CD4-positive, alpha-beta T cell (primary cell): ENCODE measurements around the gene CDCP2. TPM values are rescaled to one million over a fixed set of nuclear protein-coding genes. Genes with fewer than 3 reads are reported as not detected.

Experiments
- ATAC-seq: fragments of 200-7000 bp; cut with Tn5 transposase; one replicate; pipeline ENCODE4 v1.10.0; 2022; ENCODE audit warnings: mild to moderate bottlenecking; ENCODE audit not compliant: poor library complexity
- CTCF ChIA-PET: fragments of 350-600 bp; sonication (Branson Sonifier 250); formaldehyde crosslinking; loops from one replicate; lab custom pipeline; 2021; ENCODE audit warnings: antibody characterized with exemption, inconsistent platforms; lab: Charles Lee
- POLR2A ChIA-PET: fragments of 350-600 bp; sonication (Branson Sonifier 250); formaldehyde crosslinking; loops from one replicate; lab custom pipeline; 2021; ENCODE audit warnings: antibody characterized with exemption, inconsistent platforms; lab: Charles Lee
- DNase-seq, 14 experiments: peaks; one replicate each; pipeline ENCODE4 v3.0.0-alpha.2; 2013 to 2020; ENCODE audit warnings: mixed read lengths in 2 of 14
- H3K27ac ChIP-seq, 2 donors: one replicate each; pipeline versions ENCODE4 v1.5.1 to v1.7.0; 2013; ENCODE audit warnings: low read length in 2 of 2, low read depth in 1 of 2, mild to moderate bottlenecking in 1 of 2
- H3K27me3 ChIP-seq, 2 experiments: 1 replicate in 1 of 2; 2 replicates in 1 of 2; pipeline versions ENCODE4 v1.6.1 to v1.7.0; 2013; ENCODE audit warnings: low read length in 2 of 2, control low read depth in 1 of 2, mild to moderate bottlenecking in 1 of 2, moderate library complexity in 1 of 2; ENCODE audit not compliant: insufficient read depth in 2 of 2, control insufficient read depth in 1 of 2
- H3K36me3 ChIP-seq: one replicate; pipeline ENCODE4 v1.6.1; 2013; ENCODE audit warnings: low read length, control low read depth; ENCODE audit not compliant: insufficient read depth
- H3K4me1 ChIP-seq: one replicate; pipeline ENCODE4 v1.6.1; 2013; ENCODE audit warnings: low read length, control low read depth; ENCODE audit not compliant: insufficient read depth
- H3K4me3 ChIP-seq: one replicate; pipeline ENCODE4 v1.5.1; 2013; ENCODE audit warnings: mild to moderate bottlenecking, low read length, moderate library complexity
- H3K9me3 ChIP-seq, 2 experiments: 1 replicate in 1 of 2; 2 replicates in 1 of 2; pipeline versions ENCODE4 v1.6.1 to v1.7.0; 2013; ENCODE audit warnings: low read length in 2 of 2, mild to moderate bottlenecking in 2 of 2, control low read depth in 1 of 2, moderate library complexity in 1 of 2; ENCODE audit not compliant: control insufficient read depth in 1 of 2, insufficient read depth in 1 of 2
- H3K27ac Mint-ChIP-seq: one replicate; pipeline ENCODE4 v1.8.0; 2020; ENCODE audit warnings: mixed read lengths
- H3K27me3 Mint-ChIP-seq: one replicate; pipeline ENCODE4 v1.8.0; 2021; ENCODE audit warnings: mixed read lengths
- H3K36me3 Mint-ChIP-seq: one replicate; pipeline ENCODE4 v1.8.0; 2021; ENCODE audit warnings: low read depth, mixed read lengths
- H3K4me1 Mint-ChIP-seq: one replicate; pipeline ENCODE4 v1.8.0; 2021; ENCODE audit warnings: low read depth, mixed read lengths
- H3K4me3 Mint-ChIP-seq: one replicate; pipeline ENCODE4 v1.8.0; 2020; ENCODE audit warnings: mild to moderate bottlenecking, mixed read lengths
- H3K9me3 Mint-ChIP-seq: one replicate; pipeline ENCODE4 v1.8.0; 2020; ENCODE audit warnings: mixed read lengths
- CTCF ChIP-seq: fragments of 200-600 bp; IDR thresholded peaks from one replicate; pipeline ENCODE4 v1.8.0; 2022; ENCODE audit warnings: antibody characterized with exemption, mild to moderate bottlenecking
- intact Hi-C, 2 experiments: fragments of 100-400 bp; cut with DNase I in 1 of 2; cut with micrococcal nuclease in 1 of 2; formaldehyde crosslinking; loops; one replicate each; pipeline versions ENCODE4 v1.15.1 to v1.9.0; 2023 to 2025; cut with DNase I, micrococcal nuclease
- total RNA-seq, 174 experiments: library from RNA in 2 of 174; stranded (reverse) in 2 of 174; gene quantifications; one replicate each; pipeline ENCODE4 v1.2.3 and lab custom pipeline; 2021 to 2026

Gene CDCP2
- total RNA-seq, 2 experiments from 2014 or later, result not detected

GRCh38 chr1:54158071-54158470 lies 5.3 kb upstream of the CDCP2 start:
- H3K4me1 ChIP-seq, result no peaks in the 10 kb centered on the region
- no peaks in the 10 kb centered on the region for H3K36me3 ChIP-seq
- ChIA-PET POLR2A (no interaction called here), CTCF (no interaction called here)
- no peaks in the 10 kb centered on the region for H3K27me3 ChIP-seq
- no peaks in the 10 kb centered on the region for H3K36me3 Mint-ChIP-seq
- H3K9me3 Mint-ChIP-seq, result no peaks in the 10 kb centered on the region
- H3K9me3 ChIP-seq, result no peaks in the 10 kb centered on the region
- no peak overlapping the region for H3K27ac Mint-ChIP-seq
- no peak overlapping the region for H3K4me3 Mint-ChIP-seq
- H3K27me3 Mint-ChIP-seq, result no peaks in the 10 kb centered on the region
- DNase-seq (no peak), ATAC-seq (no peak)
- no peak overlapping the region for H3K4me3 ChIP-seq
- TF ChIP-seq CTCF, result no peak
- no peak overlapping the region for H3K27ac ChIP-seq
- no peaks in the 10 kb centered on the region for H3K4me1 Mint-ChIP-seq
- intact Hi-C loops, result no loop called here

- H3K4me1 ChIP-seq, result no peaks in the 10 kb centered on the region
- ATAC-seq (no peak), DNase-seq (no peak)
- H3K9me3 Mint-ChIP-seq, result no peaks in the 10 kb centered on the region
- H3K36me3 Mint-ChIP-seq, result no peaks in the 10 kb centered on the region
- no peak for TF ChIP-seq CTCF
- no peak overlapping the region for H3K4me3 ChIP-seq
- POLR2A ChIA-PET, result no interaction called here
- no peaks in the 10 kb centered on the region for H3K4me1 Mint-ChIP-seq
- no peaks in the 10 kb centered on the region for H3K9me3 ChIP-seq
- CTCF ChIA-PET, result no interaction called here
- no peak overlapping the region for H3K27ac Mint-ChIP-seq
- H3K27ac ChIP-seq, result no peak overlapping the region
- H3K36me3 ChIP-seq, result no peaks in the 10 kb centered on the region
- no peak overlapping the region for H3K4me3 Mint-ChIP-seq
- H3K27me3 Mint-ChIP-seq, result no peaks in the 10 kb centered on the region
- no peaks in the 10 kb centered on the region for H3K27me3 ChIP-seq
- intact Hi-C loops, result loop anchor here in 1 of 2 experiments (2.0 kb wide), 1 partner anchor 17 kb away; no protein-coding TSS in a partner anchor
These were observed 4.6 kb upstream of the CDCP2 start for GRCh38 chr1:54157401-54157800.

GRCh38 chr1:54156986-54157385 lies 4.2 kb upstream of the CDCP2 start:
- intact Hi-C loops, result loop anchor here in 1 of 2 experiments (2.0 kb wide), 1 partner anchor 18 kb away; no protein-coding TSS in a partner anchor
- Mint-ChIP-seq H3K9me3 (no peaks in the 10 kb centered on the region), H3K4me1 (no peaks in the 10 kb centered on the region), H3K27ac (no peak overlapping the region), H3K4me3 (no peak overlapping the region), H3K36me3 (no peaks in the 10 kb centered on the region), H3K27me3 (no peaks in the 10 kb centered on the region)
- Histone ChIP-seq H3K9me3 (no peaks in the 10 kb centered on the region), H3K36me3 (no peaks in the 10 kb centered on the region), H3K27me3 (no peaks in the 10 kb centered on the region), H3K4me3 (no peak overlapping the region), H3K27ac (no peak overlapping the region), H3K4me1 (no peaks in the 10 kb centered on the region)
- ChIA-PET CTCF (no interaction called here), POLR2A (no interaction called here)
- no peak for DNase-seq
- TF ChIP-seq CTCF, result no peak
- no peak for ATAC-seq
